Measurements from ENCODE around the gene C6orf120.

DNA sequence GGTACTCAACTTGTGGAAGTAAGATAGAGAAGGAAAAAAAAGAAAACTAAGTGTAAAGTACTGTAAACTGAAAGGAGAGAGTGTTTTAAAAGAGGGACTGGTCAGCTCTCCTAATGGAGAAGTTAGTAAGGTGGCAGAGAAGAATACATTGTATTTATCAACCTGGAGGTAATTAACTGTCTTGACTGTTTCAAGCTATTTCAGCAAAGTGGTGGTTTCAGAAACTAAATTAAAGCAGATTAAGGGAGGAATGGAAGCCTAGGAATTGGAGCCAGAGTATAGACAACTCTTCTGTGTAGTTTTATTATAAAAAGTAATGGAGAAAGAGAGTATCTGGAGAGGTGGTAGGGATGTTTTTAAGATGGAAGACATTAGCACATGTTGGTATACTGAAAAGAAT is 25.0 kb downstream of the C6orf120 start:
- TF ChIP-seq, protein P1, sequence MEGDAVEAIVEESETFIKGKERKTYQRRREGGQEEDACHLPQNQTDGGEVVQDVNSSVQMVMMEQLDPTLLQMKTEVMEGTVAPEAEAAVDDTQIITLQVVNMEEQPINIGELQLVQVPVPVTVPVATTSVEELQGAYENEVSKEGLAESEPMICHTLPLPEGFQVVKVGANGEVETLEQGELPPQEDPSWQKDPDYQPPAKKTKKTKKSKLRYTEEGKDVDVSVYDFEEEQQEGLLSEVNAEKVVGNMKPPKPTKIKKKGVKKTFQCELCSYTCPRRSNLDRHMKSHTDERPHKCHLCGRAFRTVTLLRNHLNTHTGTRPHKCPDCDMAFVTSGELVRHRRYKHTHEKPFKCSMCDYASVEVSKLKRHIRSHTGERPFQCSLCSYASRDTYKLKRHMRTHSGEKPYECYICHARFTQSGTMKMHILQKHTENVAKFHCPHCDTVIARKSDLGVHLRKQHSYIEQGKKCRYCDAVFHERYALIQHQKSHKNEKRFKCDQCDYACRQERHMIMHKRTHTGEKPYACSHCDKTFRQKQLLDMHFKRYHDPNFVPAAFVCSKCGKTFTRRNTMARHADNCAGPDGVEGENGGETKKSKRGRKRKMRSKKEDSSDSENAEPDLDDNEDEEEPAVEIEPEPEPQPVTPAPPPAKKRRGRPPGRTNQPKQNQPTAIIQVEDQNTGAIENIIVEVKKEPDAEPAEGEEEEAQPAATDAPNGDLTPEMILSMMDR (IDR thresholded peaks at IDR 0.05), result no peak
- TF ChIP-seq POLR2A (IDR thresholded peaks at IDR 0.05), result no peak
